ENCODE measurements around the gene PHYKPL. TPM values are rescaled to one million over a fixed set of nuclear protein-coding genes. Genes with fewer than 3 reads are reported as not detected.

PHYKPL gene
- total RNA-seq, 4 donors from 2014 or later: 25.0 to 54.6 (median 33.7) TPM

GRCh38 chr5:178203670-178204181 is 28.9 kb downstream of the PHYKPL start:
- in situ Hi-C loops (cut with MboI; ENCODE audit: low sequenced_read_pairs in 4 of 4): no loop called here
- Histone ChIP-seq H3K9me3 (no peaks in the 10 kb centered on the region), H3K27me3 (no peaks in the 10 kb centered on the region), H3K27ac (peak overlapping the region; percentile 82 to 92 (median 88)), H3K4me3 (peak overlapping the region; percentile 62 to 79 (median 70)), H3K4me1 (peaks cover 26 to 32% of the 10 kb centered on the region in 2 donors), H3K36me3 (peaks cover 0 to 23% of the 10 kb centered on the region in 2 donors)
- TF ChIP-seq, protein P1, sequence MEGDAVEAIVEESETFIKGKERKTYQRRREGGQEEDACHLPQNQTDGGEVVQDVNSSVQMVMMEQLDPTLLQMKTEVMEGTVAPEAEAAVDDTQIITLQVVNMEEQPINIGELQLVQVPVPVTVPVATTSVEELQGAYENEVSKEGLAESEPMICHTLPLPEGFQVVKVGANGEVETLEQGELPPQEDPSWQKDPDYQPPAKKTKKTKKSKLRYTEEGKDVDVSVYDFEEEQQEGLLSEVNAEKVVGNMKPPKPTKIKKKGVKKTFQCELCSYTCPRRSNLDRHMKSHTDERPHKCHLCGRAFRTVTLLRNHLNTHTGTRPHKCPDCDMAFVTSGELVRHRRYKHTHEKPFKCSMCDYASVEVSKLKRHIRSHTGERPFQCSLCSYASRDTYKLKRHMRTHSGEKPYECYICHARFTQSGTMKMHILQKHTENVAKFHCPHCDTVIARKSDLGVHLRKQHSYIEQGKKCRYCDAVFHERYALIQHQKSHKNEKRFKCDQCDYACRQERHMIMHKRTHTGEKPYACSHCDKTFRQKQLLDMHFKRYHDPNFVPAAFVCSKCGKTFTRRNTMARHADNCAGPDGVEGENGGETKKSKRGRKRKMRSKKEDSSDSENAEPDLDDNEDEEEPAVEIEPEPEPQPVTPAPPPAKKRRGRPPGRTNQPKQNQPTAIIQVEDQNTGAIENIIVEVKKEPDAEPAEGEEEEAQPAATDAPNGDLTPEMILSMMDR (IDR thresholded peaks at IDR 0.05 in 4 of 5, conservative IDR thresholded peaks at IDR 0.05 in 1 of 5): no peak
- no peak for TF ChIP-seq POLR2A (IDR thresholded peaks at IDR 0.05)
- DNase-seq (no peak), ATAC-seq (peak in 1 of 2 donors; percentile 4)
- intact Hi-C loops (cut with DNase I; ENCODE audit: low total_unique reads): loop anchor here (1.0 kb wide), 2 partner anchors 30 to 49 kb away; no protein-coding TSS in a partner anchor

DNA sequence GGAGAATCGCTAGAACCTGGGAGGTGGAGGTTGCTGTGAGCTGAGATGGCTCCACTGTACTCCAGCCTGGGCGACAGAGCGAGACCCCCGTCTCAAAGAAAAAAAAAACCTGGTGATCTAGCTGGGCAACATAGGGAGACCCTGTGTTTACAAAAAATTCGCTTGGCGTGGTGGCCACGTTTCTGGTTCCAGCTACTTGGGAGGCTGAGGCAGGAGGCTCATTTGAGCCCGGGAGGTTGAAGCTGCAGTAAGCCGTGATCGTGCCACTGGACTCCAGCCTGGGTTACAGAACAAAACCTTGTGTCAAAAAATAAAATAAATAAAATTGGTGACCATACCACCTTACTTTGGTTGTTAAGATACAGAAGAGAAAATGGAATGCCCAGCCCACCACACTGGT is 30.1 kb downstream of the PHYKPL start:
- Histone ChIP-seq H3K36me3 (peaks cover 0 to 11% of the 10 kb centered on the region in 2 donors), H3K4me3 (no peak overlapping the region), H3K9me3 (no peaks in the 10 kb centered on the region), H3K27me3 (no peaks in the 10 kb centered on the region), H3K27ac (no peak overlapping the region), H3K4me1 (peaks cover 20 to 22% of the 10 kb centered on the region in 2 donors)
- DNase-seq: no peak
- TF ChIP-seq, protein P1 (IDR thresholded peaks at IDR 0.05 in 4 of 5, conservative IDR thresholded peaks at IDR 0.05 in 1 of 5): no peak
- TF ChIP-seq POLR2A (IDR thresholded peaks at IDR 0.05): no peak
- intact Hi-C loops (cut with DNase I; ENCODE audit: low total_unique reads): no loop called here
- no peak for ATAC-seq
- in situ Hi-C loops (cut with MboI; ENCODE audit: low sequenced_read_pairs in 4 of 4): no loop called here

- Histone ChIP-seq H3K36me3 (peaks cover 0 to 4% of the 10 kb centered on the region in 2 donors), H3K27me3 (no peaks in the 10 kb centered on the region), H3K9me3 (no peaks in the 10 kb centered on the region), H3K4me3 (no peak overlapping the region), H3K27ac (no peak overlapping the region), H3K4me1 (peaks cover 14 to 16% of the 10 kb centered on the region in 2 donors)
- DNase-seq: no peak
- in situ Hi-C loops (cut with MboI; ENCODE audit: low sequenced_read_pairs in 4 of 4) (no loop called here), intact Hi-C loops (cut with DNase I; ENCODE audit: low total_unique reads) (no loop called here)
- ATAC-seq: no peak
- no peak for TF ChIP-seq POLR2A (IDR thresholded peaks at IDR 0.05)
- TF ChIP-seq, protein P1 (IDR thresholded peaks at IDR 0.05 in 4 of 5, conservative IDR thresholded peaks at IDR 0.05 in 1 of 5): no peak
Observed at GRCh38 chr5:178201927-178202235, 30.7 kb downstream of the PHYKPL start.

GRCh38 chr5:178201221-178201926 is 31.2 kb downstream of the PHYKPL start:
- Histone ChIP-seq H3K9me3 (no peaks in the 10 kb centered on the region), H3K4me1 (peaks cover 9 to 11% of the 10 kb centered on the region in 2 donors), H3K27me3 (no peaks in the 10 kb centered on the region), H3K27ac (no peak overlapping the region), H3K36me3 (no peaks in the 10 kb centered on the region), H3K4me3 (no peak overlapping the region)
- in situ Hi-C loops (cut with MboI; ENCODE audit: low sequenced_read_pairs in 4 of 4) (no loop called here), intact Hi-C loops (cut with DNase I; ENCODE audit: low total_unique reads) (no loop called here)
- no peak for DNase-seq
- TF ChIP-seq, protein P1 (IDR thresholded peaks at IDR 0.05 in 4 of 5, conservative IDR thresholded peaks at IDR 0.05 in 1 of 5): no peak
- no peak for TF ChIP-seq POLR2A (IDR thresholded peaks at IDR 0.05)
- no peak for ATAC-seq

Measured in gastrocnemius medialis (tissue), 4 donors.